DLD1 (cell line): ENCODE data around the gene LEMD2.

Experiments used
- in situ Hi-C: cut with HindIII; loops from 2 replicates; pipeline ENCODE4 v1.10.0; 2017; ENCODE audit warnings: low sequenced_read_pairs

Gene LEMD2

DNA sequence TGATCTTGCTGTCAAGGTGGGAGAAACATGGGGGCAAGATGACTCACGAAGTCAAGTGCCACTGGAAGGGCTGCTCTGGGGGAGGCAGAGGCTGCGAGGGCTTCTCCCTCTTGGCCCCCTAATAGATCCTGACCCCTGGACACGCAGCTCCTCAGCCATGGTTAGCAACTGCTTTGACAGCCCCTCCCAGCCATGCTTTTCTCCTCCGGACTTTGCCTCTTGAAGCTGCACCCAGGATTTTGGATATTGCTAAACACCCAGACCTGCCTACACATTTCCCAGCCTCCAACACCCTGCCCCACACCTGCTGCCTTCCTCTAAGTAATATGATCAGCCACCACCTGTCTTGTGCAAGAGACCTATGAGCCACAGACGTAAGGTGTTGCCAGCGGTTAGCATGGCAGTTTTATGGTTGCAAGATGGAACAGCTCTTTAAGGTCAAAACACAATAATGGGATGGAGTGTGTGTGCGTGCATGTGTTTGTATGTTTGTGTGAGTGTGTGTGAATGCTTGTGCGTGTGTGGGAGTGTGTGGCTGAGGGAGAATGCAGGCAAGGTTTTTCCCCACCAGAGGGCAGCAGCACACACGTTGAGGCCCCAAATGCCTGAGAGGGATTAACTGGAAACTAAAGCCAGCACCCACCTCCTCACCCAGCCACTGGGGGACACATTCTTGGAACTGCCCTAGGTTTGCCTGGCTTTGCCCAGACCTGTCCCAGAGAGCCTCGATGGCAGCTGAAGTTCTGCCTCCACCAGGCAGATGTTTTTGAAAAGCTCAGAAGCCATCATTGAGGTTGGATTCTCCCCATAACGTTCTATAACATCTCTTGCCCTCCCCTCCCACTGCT, 44.7 kb downstream of the LEMD2 start:
- in situ Hi-C loops: no loop called here

DNA sequence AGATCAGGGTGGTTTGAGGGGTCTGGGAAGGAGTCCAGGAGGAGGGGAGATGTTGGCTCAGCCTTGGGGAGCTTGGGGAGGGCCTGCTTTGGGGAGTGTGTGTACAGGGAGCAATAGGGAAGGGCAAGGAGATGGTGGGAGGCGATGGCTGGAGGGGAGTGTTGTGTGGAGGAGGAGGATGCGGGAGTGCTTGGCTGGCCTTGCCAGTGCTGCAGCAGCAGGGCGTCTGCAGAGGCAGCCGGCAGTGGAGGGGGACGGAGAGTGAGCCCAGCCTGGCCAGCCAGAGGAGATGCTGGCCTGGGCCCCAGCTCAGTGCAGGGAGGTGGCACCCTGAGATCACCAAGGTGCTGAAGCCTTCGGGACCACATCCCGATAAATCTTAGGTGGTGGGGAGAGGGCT, 46.1 kb downstream of the LEMD2 start:
- in situ Hi-C loops: no loop called here

DNA sequence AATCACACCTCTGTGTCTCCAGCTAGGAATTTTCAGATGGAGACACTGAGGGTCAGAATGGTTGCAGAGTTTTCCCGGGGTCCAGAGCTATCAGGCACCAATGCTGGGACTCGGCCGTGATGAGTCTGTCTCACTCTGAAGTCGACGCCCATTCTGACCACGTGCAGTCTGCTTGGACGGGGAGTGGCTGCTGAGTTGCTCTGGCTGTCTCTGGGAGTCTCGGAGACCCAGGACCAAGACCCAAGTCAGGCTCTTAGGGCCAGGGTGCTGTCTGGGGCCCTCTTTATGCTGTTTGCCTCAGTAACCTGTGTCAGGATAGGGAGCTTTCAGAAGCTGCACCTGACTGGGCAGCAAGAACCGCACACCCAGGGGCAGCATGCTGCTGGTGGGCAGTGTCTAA, 46.8 kb downstream of the LEMD2 start:
- in situ Hi-C loops: no loop called here

DNA sequence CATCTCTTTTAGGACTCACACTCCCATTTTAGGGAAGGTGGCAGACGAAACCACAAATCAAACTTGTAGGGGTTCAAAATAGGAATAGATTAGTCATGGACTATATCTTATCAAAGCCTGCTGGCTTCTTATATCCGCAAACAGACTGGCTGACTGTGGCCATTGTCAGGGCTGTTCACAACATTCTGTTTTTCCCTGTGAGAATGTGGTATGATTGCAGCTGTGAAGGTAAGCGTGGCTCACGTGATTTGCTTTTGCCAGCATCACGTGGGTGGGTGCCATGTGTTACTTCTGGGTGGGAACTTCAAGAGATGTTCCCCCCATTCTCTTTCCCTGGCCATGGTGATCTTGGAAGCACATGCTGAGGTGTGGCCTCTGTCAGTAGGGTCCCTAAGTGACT, 48.1 kb downstream of the LEMD2 start:
- in situ Hi-C loops: no loop called here

DNA sequence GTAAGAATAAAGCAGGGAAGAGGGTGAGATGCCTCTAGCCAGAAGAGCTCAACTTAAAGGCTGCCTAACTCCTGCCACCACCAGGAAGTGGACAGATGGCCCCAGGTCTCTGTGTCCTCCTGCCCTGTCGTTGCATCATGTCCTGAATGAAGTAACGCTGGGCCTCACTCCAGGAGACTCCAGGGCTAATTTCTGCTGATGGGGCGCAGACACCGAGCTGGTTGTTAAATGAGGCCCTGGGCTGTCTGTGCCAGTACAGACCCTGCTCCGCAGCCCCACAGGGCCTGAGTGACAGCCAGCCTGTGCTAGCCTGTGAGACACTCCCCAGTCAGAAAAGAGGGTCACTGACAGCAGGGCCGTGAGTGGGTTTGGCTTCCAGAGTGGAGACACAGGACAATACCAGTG, 48.7 kb downstream of the LEMD2 start:
- in situ Hi-C loops: no loop called here

GRCh38 chr6:33739571-33739970, 49.4 kb downstream of the LEMD2 start:
- in situ Hi-C loops: no loop called here

DNA sequence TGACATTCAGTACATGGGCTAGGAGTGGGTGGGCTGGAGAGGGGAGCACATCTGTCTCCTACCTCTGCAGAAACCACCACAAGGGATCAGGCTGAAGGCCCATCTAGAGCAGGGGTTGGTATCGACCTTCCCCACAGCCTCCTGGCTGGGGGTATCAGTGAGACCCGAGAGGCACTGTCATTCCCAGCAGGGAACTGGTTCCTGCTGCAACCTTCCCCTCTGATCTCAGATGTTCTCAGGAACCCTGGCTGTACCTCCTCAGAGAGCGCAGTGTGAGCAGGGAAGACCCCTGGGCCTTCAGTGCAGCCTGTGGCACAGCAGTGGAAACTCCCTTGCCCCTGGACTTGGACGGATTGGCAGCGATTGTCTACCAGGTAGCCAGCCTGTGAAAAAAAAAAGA, 50.1 kb downstream of the LEMD2 start:
- in situ Hi-C loops: no loop called here

- in situ Hi-C loops: no loop called here
These were observed 50.8 kb downstream of the LEMD2 start for GRCh38 chr6:33738153-33738552.

DNA sequence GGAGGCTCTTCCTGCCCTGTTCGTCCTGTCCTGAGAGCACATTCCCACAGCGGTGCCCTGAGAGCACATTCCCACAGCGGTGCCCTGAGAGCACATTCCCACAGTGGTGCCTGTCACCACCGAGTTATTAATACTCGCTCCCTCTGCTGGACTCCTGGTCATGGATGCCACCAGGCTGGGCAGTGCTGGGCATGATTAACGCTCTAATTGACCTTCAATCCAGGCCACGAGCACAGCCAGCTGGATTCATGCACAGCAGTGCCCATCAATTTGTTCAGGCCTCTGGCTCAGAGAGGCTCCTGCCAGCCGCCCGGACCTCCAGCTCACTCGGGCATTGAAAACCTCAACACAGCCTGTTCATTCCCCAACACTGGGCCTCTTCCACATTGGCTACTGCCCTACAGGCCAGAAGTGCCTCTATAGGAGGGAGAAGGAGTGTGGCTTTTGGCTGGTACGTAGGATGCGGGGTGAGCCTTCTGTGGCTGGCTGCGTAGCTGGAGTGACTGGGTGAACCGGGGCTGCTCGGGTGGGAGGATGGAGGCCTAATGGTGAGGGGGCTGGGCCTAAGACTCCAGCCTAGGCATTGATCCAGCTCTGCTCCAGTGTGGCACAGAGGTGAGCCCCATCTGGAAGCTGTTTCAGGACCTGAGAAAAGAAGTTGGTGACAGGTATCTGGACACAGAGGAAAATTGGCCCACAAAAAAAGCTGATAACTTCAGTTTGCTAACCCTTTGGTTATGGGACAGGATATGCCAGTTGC, 51.5 kb downstream of the LEMD2 start:
- in situ Hi-C loops: no loop called here

DNA sequence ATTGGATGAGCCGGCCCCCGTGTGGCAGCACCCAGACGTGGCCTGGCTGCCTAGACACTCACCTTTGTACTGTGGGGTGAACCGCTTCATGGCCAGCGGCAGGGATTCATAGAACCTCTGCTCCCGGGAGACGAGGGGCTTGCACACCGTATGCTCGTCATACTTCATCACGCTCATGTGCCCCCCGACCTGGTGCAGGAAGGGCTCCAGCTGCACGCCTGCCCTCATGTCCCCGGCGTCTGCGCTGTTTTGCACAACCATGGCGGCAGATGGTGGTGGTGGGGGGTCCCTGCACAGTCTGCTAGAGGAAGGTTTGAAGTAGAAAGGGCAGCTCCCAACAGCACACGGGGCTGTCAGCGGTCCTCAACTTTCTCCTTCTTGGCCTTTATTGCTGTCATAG, 53.7 kb downstream of the LEMD2 start:
- in situ Hi-C loops: no loop called here

- in situ Hi-C loops: no loop called here
These were observed 55.3 kb downstream of the LEMD2 start for GRCh38 chr6:33733709-33734007.

GRCh38 chr6:33732817-33733708, 55.9 kb downstream of the LEMD2 start:
- in situ Hi-C loops: no loop called here

GRCh38 chr6:33732385-33732784, 56.5 kb downstream of the LEMD2 start:
- in situ Hi-C loops: no loop called here

DNA sequence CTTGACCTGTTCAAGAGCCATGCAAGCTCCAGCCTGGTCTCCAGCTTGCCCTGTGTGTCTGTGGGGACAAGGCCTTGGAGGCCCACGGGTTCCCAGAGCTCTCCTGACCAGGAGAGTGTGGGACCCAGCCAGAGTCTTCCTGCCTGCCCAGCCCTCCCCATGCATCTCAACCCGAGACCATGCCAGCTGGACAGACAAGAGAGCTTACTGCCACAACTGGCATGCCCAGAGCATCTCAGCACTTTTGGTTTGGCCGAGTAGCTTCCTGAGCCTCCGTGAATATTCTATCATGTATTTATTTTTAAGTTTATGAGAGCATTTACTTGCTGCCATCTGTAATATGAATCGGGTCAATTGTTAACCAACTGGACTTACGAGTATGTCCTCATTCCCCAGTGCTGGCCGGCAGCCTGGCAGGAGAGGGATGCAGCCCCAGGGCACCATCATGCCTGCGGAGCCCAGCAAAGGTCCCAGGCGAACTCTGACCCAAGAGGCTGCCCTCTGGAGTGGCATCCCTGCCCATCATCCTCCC, 57.1 kb downstream of the LEMD2 start:
- in situ Hi-C loops: no loop called here

DNA sequence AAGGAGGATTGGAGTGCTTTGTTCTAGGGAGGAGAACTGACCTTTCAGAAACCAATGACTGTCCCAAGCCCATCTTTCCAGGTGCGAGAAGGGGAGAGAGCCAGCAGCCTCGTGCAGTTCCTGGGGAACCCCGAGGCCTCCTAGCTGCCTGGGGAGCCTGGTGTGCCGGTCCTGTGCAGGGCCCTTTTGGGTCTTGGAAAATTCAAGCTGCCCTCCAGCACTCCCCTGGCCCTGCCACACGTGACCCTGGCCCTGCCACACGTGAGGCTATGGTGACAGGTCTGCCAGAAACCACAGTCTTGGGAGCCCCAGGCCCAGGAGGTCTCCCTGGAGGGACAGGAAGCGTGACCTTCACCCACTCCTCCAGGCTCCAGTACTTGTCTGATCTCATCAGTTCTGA, 57.9 kb downstream of the LEMD2 start:
- in situ Hi-C loops: no loop called here

GRCh38 chr6:33730611-33731010, 58.3 kb downstream of the LEMD2 start:
- in situ Hi-C loops: no loop called here

DNA sequence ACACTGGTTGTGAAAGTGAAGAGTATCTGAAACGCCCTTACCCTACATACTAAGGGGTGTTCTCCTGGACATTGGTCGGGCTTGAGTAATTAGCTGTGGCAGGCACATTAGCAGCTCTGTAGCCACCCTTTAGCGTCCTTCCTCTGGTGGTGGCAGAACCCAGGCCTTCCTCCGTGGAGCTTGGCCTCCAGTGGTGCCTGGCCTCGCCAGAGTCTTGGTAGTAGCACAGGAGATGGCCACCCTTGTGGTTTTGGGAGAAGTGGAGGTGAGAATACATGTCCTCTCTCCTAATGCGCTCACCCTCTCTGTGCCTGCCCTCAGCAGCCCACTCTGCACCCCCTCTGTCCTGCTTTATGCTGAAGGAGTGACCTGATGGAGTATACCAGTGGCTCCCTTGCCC, 59.9 kb downstream of the LEMD2 start:
- in situ Hi-C loops: no loop called here

DNA sequence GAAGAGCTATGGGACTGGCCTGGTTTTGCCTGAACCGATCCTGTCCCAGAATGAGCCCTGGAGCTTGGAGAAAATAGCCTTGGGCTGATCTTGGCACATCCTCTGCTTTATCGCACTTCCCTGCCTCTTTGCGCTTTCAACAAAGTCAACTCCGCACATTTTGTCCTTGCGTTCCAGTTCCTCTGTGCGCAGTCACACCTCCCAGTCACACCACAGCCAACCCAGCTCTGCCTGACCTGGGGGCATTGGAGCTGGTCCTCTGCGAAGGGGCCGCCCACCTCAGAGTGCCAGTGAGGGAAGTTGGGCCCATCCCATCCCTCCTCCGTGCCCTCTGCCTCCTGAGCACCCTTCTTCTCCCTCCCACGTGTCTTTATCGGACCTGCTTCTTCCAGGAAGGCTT, 60.5 kb downstream of the LEMD2 start:
- in situ Hi-C loops: no loop called here

DNA sequence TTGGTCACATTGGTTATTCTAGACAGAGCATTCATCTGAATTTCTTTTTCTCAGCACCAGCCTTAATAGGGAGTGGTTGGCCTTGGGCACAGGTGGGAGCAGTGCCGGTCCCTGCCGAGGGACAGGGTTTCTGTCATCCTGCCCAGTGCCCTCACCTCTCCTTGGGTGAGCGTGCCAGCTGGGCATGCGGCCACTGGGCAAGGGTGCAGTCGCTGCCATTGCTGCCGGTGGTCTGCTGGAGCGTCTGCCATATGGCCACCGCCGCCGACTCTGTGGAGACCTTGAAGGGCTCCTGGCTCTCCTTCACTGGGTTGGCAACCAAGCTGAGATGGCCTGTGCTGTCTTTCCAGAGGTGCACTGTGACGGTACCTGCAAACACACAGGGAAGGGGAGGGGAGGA, 61.0 kb downstream of the LEMD2 start:
- in situ Hi-C loops: no loop called here

DNA sequence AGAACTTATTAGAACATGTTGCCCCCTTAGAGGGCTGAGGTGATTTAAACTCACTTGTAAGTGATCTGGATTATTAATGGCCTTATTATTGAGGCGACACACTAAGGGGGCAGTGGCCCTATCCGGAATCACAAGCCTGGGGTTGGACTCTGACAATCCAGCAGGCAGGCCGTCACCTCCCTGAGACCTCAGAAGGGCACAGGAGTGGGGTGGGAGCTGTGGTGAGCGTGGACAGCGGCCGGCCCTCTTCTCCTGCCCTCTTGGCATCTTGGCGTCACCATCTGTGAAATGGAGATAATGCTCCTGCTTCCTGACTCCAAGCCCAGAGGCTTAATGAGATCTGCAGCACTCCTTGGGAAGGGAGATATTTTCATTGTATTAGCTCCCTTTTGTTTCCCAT, 61.8 kb downstream of the LEMD2 start:
- in situ Hi-C loops: no loop called here

DNA sequence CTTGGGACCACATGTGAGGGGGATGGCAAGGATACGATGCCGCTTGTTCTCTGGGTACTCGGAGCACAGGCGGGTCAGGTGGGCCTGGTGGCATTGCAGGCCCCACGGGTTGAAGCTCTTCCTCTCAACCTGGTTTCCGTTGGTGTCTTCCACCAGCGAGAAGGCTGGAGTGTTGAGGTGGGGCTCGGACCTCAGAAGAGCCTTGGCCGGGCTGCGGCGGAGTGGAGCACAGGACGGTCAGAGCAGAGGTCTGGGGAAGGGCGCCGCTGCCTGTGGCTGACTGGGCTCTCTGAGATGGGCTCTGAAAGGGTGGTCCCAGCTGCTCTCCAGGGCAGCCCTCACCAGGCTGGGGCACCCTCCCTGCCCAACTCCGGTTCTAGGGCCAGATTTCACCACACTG, 62.2 kb downstream of the LEMD2 start:
- in situ Hi-C loops: no loop called here
